GM12891 (cell line): Measurements from ENCODE around the gene ANKRA2.

Experiments used
- PAX5 ChIP-seq: IDR thresholded peaks from 2 replicates; pipeline ENCODE4 v1.6.1; 2011; ENCODE audit warnings: low read length, moderate library complexity, mild to moderate bottlenecking; ENCODE audit not compliant: insufficient read depth, severe bottlenecking
- POLR2A ChIP-seq: IDR thresholded peaks from 2 replicates; pipeline ENCODE4 v1.6.1; 2011; ENCODE audit warnings: low read depth, low read length, control low read depth
- POLR2AphosphoS5 ChIP-seq: IDR thresholded peaks from 2 replicates; pipeline ENCODE4 v1.6.1; 2011; ENCODE audit warnings: low read depth, low read length, control low read depth
- POU2F2 ChIP-seq: IDR thresholded peaks from 2 replicates; pipeline ENCODE4 v1.6.1; 2011; ENCODE audit warnings: low read depth, mild to moderate bottlenecking, control low read depth, low read length, moderate library complexity
- SPI1 ChIP-seq: IDR thresholded peaks from 2 replicates; pipeline ENCODE4 v1.6.1; 2011; ENCODE audit warnings: low read depth, low read length, control low read depth
- TAF1 ChIP-seq: IDR thresholded peaks from 2 replicates; pipeline ENCODE4 v1.6.1; 2011; ENCODE audit warnings: low read depth, low read length, control low read depth

DNA sequence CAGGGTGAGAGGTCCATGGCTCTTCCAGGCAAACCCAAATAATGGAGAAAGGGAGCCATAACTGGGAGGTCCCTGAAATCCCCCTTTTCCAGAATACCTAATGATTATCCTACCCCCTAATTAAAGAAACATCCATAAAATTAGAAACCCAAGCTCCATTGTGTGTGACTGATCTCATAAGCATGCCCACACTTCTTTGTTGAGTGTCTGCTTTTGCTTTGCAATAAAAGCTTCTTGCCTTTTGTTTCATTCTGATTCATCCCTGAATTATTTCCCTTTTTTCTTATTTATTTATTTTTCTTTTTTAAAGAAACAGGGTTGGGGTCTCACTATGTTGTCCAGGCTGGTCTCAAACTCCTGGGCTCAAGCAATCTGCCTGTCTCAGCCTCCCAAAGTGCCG, 34.1 kb downstream of the ANKRA2 start:
- no peak for TF ChIP-seq POLR2AphosphoS5
- no peak for TF ChIP-seq TAF1
- TF ChIP-seq POLR2A = no peak
- TF ChIP-seq POU2F2 = no peak
- TF ChIP-seq SPI1 = no peak
- TF ChIP-seq PAX5 = no peak
